ENCODE measurements around the gene SPEM3.

- TF ChIP-seq CTCF (conservative IDR thresholded peaks at IDR 0.05; ENCODE audit: low read length) (no peak), EZH2phosphoT487 (IDR thresholded peaks at IDR 0.05; ENCODE audit: borderline replicate concordance) (no peak)
Observed at GRCh38 chr17:7379134-7379533, 49.5 kb upstream of the SPEM3 start.
